GM19035 (cell line): Measurements from ENCODE around the gene C1QB.
"Not testable (repeated sequence)": the region's sequence is repeated elsewhere in the genome, so short reads cannot be mapped to it uniquely, and the experiment has no call there.

Source experiments
- ATAC-seq: cut with Tn5 transposase; IDR thresholded peaks from one replicate; pipeline ENCODE4 v1.9.1; 2021; ENCODE audit not compliant: unreplicated experiment

The C1QB gene

DNA sequence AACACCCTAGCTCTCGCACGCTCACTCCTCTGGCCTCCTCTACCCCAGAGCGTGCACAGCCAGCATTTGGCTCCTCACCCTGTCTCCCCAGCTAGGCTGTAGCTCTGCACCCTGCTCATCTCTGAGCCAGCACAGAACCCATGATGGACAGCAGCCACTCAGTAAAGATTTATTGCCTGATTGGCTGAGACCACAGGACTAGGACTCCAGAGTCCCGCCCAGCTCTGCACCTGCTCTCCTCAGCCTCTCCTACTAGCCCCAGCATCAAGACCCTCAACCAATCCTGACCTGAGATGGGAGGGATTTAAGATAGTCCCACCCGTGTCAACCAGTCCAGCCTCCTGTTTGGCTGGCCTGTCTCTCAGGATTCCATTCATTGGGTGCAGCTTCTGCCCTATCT lies 9.3 kb downstream of the C1QB start:
- ATAC-seq = no peak

DNA sequence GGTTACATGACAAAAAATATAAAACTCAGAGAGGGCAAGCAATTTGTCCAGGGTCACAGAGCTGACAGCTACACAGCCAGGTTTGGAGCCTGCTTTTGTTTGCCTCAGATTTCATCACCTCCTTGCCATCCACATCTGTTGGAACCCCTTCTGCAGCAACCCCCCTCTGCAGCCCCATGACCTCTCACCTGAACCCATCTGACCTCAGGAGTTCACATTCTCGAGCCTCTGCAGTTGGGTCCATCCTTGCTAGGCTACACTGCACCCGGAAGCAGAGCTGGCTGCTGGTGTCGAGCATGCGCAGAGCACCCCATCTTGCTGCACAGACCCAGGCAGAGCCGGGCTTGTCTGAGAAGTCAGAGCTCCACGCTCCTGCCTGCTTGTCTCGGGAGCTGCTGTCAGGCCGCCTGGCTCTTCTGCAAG lies 10.0 kb downstream of the C1QB start:
- no peak for ATAC-seq

DNA sequence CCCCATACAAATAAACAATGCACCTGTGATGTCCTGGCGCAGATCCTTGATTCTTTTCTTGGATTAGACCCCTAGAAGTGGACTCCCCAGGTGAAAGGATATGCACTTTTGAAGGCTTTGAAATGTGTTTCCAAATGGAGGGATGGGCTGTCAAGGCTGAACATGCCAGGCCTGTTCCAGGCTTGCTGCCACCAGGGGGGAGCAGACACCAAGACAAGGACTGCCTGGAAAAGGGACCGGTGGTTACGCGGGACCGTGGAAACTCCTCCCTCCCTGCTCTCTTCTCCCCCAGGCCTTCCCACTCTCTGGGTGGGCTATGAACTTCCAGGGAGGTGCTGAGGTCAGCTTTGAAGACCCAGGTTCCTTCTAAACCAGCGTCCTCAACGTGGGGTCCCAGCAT lies 12.7 kb downstream of the C1QB start:
- ATAC-seq = no peak

DNA sequence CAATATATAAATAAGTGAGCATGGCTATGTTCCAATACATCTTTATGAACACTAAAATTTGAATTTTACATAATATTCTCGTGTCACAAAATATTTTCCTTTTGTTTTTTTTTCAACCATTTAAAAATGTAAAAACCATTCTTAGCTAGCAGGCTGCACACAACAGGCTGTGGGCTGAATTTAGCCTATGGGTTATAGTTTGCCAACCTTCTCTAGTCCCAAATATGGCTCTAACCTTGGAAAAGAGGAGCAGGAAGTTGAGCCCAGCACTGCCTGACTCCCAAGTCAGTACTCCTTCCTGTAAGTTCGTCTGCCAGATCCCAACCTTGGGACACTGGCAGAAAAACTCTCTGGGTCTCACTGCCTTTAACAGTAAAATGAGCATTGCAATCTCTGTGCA lies 13.4 kb downstream of the C1QB start:
- ATAC-seq = no peak

DNA sequence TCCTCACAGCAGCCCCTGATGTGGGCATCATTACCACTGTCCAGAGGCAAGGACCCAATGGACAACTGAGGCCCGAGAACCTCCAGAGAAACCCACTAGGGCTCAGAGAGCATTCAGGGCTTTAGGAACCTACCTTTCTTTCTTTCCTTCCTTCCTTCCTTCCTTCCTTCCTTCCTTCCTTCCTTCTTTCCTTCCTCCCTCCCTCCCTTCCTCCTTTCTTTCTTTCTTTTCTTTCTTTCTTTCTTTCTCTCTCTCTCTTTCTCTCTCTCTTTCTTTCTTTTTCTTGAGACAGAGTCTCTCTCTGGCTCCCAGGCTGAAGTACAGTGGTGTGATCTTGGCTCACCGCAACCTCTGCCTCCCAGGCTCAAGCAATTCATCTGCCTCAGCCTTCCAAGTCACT lies 15.8 kb downstream of the C1QB start:
- ATAC-seq = not testable (repeated sequence)

- no peak for ATAC-seq
These were observed 17.4 kb downstream of the C1QB start for GRCh38 chr1:22670352-22670975.

DNA sequence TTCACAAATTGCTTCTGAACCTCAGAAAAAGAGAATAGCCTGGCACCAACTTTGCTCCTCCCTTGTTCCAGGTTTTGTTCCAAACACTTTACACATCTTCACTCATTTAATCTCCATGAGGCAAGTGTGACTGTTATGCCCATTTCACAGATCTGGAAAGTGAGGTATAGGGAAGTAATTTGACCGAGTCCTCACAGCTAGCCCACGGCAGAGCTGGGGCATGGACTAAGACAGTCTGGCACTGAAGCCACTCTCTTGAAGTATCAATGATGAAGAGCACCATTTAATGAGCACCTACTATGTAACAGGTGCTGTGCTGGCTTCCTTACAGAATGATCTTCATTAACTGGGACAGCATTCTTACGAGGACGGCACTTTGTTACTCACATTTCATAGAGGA lies 19.0 kb downstream of the C1QB start:
- ATAC-seq = no peak

DNA sequence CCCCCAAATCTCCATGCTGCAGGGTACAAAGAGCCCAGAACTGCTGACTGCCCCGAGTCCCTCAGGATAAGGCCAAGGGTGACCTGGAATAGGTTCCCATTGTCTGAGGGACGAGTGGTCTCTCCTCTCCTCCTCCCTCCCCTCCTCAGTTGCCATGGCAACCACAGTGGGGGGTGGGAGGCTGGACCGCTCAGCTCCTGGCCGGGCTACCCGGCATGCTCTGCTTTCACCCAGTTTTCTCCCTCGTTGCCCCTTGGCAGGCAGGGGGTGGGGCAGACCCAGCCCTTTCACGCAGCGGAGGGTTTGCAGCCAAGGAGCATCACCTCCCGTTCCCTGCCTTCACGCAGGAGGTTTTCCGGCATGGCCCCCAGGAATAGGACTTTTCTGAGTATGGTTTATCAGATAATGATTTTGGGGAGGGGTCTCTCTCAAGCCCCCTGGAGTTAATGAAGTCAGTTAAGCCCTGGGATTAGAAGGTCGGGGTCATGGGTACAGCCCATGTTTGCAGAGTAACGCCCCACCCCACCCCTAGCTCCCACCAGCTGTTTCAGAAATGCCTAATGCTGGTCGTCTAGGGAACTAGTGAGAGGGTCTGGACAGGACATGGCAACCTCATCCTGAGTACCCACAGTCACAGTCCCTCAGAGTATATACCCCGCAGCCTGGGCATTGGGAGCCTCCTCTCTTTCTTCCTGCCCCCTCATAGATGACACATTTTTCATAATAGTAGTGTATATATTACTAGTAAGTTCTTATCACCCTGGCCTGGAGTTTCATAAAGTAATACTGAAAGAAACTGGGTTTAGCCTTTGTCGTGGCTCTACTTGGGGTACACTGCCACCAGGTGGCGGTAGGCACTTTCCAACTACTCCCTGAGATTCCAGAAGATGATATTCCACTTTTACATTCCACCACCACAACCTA lies 20.7 kb downstream of the C1QB start:
- ATAC-seq = no peak

- ATAC-seq = no peak
These were observed 21.3 kb downstream of the C1QB start for GRCh38 chr1:22674410-22674749.

DNA sequence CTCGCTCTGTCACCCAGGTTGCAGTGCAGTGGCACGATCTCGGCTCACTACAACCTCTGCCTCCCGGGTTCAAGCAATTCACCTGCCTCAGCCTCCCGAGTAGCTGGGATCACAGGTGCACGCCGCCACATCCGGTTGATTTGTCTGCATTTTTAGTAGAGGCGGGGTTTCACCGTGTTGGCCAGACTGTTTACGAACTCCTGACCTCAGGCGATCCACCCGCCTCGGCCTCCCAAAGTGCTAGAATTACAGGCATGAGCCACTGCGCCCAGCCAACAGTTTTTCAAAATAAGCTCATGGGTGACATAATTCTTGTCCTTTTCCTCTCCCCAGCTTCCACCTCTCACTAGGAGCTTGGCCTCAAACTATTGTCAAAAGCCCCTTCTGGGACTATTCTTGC lies 23.1 kb downstream of the C1QB start:
- not testable (repeated sequence) for ATAC-seq

GRCh38 chr1:22676916-22677583 lies 24.0 kb downstream of the C1QB start:
- no peak for ATAC-seq

- no peak for ATAC-seq
These were observed 25.2 kb downstream of the C1QB start for GRCh38 chr1:22677931-22678896.

DNA sequence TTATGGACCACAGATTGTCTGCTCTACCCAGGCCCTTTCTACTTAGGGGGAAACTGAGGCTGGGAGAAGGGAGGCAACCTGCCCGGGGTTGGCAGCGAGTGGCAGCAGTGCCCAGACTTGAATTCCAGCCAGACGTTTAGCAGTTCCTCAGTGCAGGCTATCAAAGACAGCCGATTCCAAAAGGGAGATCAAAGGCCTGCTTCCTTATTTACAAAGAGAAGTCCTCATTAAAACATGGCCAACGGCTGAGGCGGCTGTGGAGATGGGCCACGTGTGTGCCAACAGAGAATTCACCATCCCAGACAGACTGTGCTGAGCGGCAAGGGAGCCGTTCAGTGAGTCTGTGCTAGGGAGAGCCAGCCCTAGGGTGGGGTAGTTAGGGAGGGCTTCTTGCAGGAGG lies 27.7 kb downstream of the C1QB start:
- no peak for ATAC-seq

DNA sequence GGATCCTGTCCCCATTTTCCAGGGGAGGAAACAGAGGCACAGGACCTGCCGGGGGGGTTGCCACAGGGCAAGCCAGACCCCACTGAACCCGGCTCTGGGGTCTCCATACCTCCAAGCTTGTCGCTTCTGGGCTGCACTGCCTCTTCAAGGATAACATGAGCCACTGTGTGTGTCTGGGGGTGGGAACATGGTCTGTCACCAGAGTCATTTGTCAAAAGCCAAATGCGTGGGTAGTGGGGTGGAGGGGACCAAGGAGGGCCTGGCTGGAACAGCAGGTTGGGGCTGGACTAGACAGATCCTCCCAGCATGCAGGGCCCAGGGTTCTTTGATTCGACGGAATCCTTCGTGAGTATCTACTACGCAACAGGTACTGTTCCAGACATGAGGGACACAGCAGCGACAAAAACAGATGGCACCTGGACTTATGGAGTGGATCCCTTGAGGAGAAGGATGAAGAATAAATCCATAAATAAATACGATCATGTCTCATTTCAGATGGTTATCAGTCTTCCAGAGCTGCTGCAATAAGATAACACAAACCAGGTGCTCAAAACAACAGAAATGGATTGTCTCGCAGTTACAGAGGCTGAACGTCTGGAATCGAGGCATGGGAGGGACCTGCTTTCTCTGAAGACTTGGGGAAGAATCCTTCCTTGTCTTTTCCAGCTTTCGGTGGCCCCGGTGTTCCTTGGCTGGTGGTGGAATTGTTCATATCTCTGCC lies 28.7 kb downstream of the C1QB start:
- no peak for ATAC-seq

DNA sequence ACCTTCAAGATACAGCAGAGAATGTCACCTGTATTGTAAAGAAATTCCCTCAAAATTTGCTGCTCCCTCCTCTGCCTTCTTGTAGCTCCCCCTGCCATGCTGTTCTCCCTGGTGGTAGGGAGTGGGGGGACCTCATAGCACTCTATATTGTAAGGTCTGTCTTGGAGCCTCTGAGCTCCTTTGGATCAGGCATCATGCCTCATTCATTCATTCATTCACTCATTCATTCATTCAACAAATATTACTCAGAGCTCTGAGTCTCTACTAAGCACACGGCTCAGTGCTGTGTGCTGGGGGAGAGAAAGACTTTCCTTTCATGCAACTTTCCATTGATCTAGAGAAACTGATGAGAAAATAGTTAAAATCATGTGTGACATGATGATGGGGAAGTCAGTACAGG lies 30.5 kb downstream of the C1QB start:
- ATAC-seq = no peak

DNA sequence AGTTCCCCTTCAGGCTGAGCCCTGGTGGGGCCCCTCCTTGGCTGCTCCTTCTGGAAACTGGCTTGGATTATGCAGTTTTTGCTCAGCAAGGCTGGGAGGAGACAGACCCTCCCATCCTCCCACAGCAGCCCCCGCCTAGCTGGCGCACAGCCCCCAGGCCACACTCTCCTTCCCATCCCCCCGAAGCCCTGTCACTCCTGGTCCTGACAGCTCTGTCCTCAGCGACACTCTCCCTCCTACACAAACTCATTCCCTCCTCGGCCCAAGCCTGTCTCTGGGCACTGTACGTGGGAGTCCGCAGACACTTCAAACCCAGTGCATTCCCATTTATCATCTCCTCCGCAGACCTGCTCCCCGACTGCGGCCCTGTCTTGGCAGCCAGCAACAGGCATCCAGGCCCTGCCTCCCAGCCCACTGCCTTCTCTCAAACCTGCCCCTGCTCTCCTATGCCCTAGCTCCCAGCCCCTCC lies 32.6 kb downstream of the C1QB start:
- no peak for ATAC-seq

DNA sequence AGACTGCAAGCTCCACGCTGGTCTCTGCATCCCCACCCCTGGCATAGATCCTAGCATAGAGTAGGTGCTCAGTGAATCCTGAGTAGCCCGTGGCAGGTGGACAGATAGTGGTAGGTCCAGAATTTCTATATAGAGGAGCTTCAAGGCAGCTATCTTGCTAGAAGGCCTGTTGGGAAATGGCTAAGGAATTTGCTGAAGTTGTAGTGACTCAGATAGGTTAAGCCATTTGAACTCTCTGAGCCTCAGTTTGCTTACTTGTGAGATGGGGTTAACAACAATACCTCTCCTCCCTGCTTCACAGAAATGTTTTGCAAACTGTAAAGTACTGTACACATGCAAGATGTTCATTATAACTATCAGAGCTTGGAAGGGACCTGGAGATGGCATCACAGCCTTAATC lies 34.2 kb downstream of the C1QB start:
- ATAC-seq = no peak

DNA sequence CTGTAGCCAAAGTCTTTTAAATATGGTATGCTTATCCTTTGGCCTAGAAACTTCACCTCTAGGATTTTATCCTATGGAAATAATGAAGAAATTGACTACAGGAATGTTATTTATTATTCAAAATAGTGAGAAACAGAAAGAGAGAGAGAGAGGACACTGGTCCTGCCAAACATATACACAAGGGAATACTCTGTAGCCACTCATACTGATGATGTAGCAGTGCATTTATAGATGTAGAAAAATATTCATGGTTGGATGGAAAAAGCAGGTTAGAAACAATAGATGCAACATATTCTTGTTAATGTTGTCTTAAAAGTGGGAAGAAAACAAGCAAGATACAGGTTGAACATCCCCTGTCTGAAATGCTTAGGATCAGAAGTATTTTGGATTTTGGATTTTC lies 35.4 kb downstream of the C1QB start:
- no peak for ATAC-seq

DNA sequence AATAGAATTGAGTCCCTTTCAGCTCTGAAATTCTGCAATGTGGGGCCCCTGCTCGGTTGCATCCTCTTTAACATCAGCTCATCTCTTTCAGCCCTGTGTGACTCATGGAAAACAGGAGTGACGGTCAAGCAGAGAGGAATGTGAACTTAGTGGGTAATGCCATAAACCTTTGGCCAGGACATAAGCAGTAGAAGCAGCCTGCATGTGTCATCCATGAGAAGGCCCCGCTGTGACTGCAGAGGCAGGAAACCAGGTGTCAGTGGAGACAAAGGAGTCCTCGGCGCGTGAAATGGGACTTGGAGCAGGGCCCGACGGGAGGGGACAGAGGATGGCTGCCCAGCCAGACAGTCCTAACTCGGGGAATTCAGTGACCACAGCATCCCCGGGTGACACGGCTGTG lies 36.5 kb downstream of the C1QB start:
- no peak for ATAC-seq
